H1 (cell line): Measurements from ENCODE around the gene MINAR1. TPM values are rescaled to one million over a fixed set of nuclear protein-coding genes. Genes with fewer than 3 reads are reported as not detected.
A peak's percentile ranks its signal among the peaks of the same experiment; 100 is the strongest.

Experiments
- CTCF ChIA-PET: fragments of 300-600 bp; sonication (Branson Sonifier 250); formaldehyde crosslinking; loops from one replicate; lab custom pipeline; 2021; ENCODE audit not compliant: partially characterized antibody; lab: Charles Lee
- POLR2A ChIA-PET: fragments of 300-600 bp; sonication (Branson Sonifier 250); formaldehyde crosslinking; loops from one replicate; lab custom pipeline; 2021; ENCODE audit warnings: inconsistent platforms; ENCODE audit not compliant: partially characterized antibody; lab: Charles Lee
- DNase-seq, 2 experiments: peaks; one replicate each; pipeline versions ENCODE4 v3.0.0 to v3.0.0-alpha.2; 2010 to 2022; ENCODE audit warnings: low spot score in 2 of 2, low read depth in 1 of 2, mixed read lengths in 1 of 2
- FAIRE-seq: peaks from 2 replicates; lab custom pipeline; 2011; peaks lifted over from hg19 to GRCh38; lab: Jason Lieb, UNC
- H2AFZ ChIP-seq: 2 replicates; pipeline ENCODE4 v1.8.1; 2012; ENCODE audit warnings: low read length, inconsistent platforms
- H2AK5ac ChIP-seq: 2 replicates; pipeline ENCODE4 v1.6.1; 2013; ENCODE audit warnings: low read depth, low read length
- H2BK120ac ChIP-seq: replicated peaks from 2 replicates; pipeline ENCODE3; 2013; ENCODE audit warnings: low read depth, low read length, inconsistent platforms
- H2BK12ac ChIP-seq: 2 replicates; pipeline ENCODE4 v1.6.1; 2013; ENCODE audit warnings: low read depth, low read length
- H2BK15ac ChIP-seq: 2 replicates; pipeline ENCODE4 v1.6.1; 2013; ENCODE audit warnings: low read length
- H2BK20ac ChIP-seq: 2 replicates; pipeline ENCODE4 v1.6.1; 2013; ENCODE audit warnings: low read length
- H2BK5ac ChIP-seq: 2 replicates; pipeline ENCODE4 v1.6.1; 2013; ENCODE audit warnings: low read depth, low read length
- H3K14ac ChIP-seq: 2 replicates; pipeline ENCODE4 v1.6.1; 2013; ENCODE audit warnings: inconsistent platforms; ENCODE audit not compliant: insufficient read length
- H3K18ac ChIP-seq: 2 replicates; pipeline ENCODE4 v1.6.1; 2013; ENCODE audit warnings: low read length; ENCODE audit errors: extremely low read depth
- H3K23ac ChIP-seq: 2 replicates; pipeline ENCODE4 v1.6.1; 2013; ENCODE audit warnings: inconsistent platforms; ENCODE audit not compliant: insufficient read length
- H3K23me2 ChIP-seq: 2 replicates; pipeline ENCODE4 v1.6.1; 2013; ENCODE audit warnings: low read depth, low read length
- H3K27ac ChIP-seq: 2 replicates; pipeline ENCODE4 v1.6.1; 2011; ENCODE audit warnings: low read depth, low read length, inconsistent platforms
- H3K27me3 ChIP-seq, 4 experiments: replicated peaks in 1 of 4; 1 replicate in 1 of 4; 2 replicates in 3 of 4; pipeline versions ENCODE4 v1.6.1 to v1.8.1; 2011 to 2013; ENCODE audit warnings: low read length in 3 of 4, mild to moderate bottlenecking in 3 of 4, inconsistent platforms in 2 of 4, mixed read lengths in 2 of 4, moderate library complexity in 1 of 4; ENCODE audit not compliant: control insufficient read depth in 3 of 4, insufficient read depth in 3 of 4; ENCODE audit errors: extremely low read depth in 1 of 4
- H3K36me3 ChIP-seq, 4 experiments: 2 replicates each; pipeline versions ENCODE4 v1.6.1 to v1.8.1; 2011 to 2013; ENCODE audit warnings: mild to moderate bottlenecking in 4 of 4, low read length in 3 of 4, moderate library complexity in 2 of 4, control low read depth in 1 of 4, inconsistent platforms in 1 of 4; ENCODE audit not compliant: insufficient read depth in 4 of 4, control insufficient read depth in 2 of 4
- H3K4ac ChIP-seq: replicated peaks from 2 replicates; pipeline ENCODE3; 2013; ENCODE audit warnings: low read length, low read depth, mixed read lengths, inconsistent platforms; ENCODE audit not compliant: insufficient read length
- H3K4me1 ChIP-seq, 4 experiments: replicated peaks in 1 of 4; 1 replicate in 1 of 4; 2 replicates in 3 of 4; pipeline versions ENCODE4 v1.6.1 to v1.8.1; 2011 to 2013; ENCODE audit warnings: low read length in 3 of 4, inconsistent platforms in 2 of 4, mixed read lengths in 1 of 4; ENCODE audit not compliant: insufficient read depth in 4 of 4, control insufficient read depth in 3 of 4
- H3K4me2 ChIP-seq, 2 experiments: 2 replicates each; pipeline versions ENCODE4 v1.6.1 to v1.8.1; 2011 to 2013; ENCODE audit warnings: low read depth in 2 of 2, low read length in 2 of 2, control low read depth in 1 of 2, inconsistent platforms in 1 of 2, mild to moderate bottlenecking in 1 of 2; ENCODE audit not compliant: insufficient read depth in 1 of 2
- H3K4me3 ChIP-seq, 4 experiments: fragments of 200-600, 300-600 bp in 1 of 4; sonication (generic), shearing (Covaris generic), sonication (Bioruptor Twin) in 1 of 4; 2 replicates each; pipeline versions ENCODE4 v1.5.1 to v1.8.1; 2011 to 2016; ENCODE audit warnings: low read length in 4 of 4, low read depth in 3 of 4, control low read depth in 2 of 4, inconsistent platforms in 2 of 4, mild to moderate bottlenecking in 2 of 4, mixed read lengths in 1 of 4, moderate library complexity in 1 of 4; ENCODE audit not compliant: insufficient read depth in 2 of 4; ENCODE audit errors: extremely low read depth in 1 of 4
- H3K56ac ChIP-seq: replicated peaks from 2 replicates; pipeline ENCODE3; 2013; ENCODE audit warnings: low read depth, mild to moderate bottlenecking, mixed read lengths, low read length, inconsistent platforms; ENCODE audit not compliant: insufficient read length
- H3K79me1 ChIP-seq: 2 replicates; pipeline ENCODE4 v1.6.1; 2013; ENCODE audit warnings: low read depth, low read length, control low read depth
- H3K79me2 ChIP-seq, 2 experiments: 2 replicates each; pipeline versions ENCODE4 v1.6.1 to v1.8.1; 2012 to 2013; ENCODE audit warnings: low read length in 2 of 2, mild to moderate bottlenecking in 2 of 2, inconsistent platforms in 1 of 2; ENCODE audit not compliant: insufficient read depth in 2 of 2, control insufficient read depth in 1 of 2
- H3K9ac ChIP-seq, 4 experiments: replicated peaks in 1 of 4; 1 replicate in 1 of 4; 2 replicates in 3 of 4; pipeline versions ENCODE4 v1.6.1 to v1.8.1; 2011 to 2013; ENCODE audit warnings: low read depth in 3 of 4, low read length in 3 of 4, control low read depth in 2 of 4, mild to moderate bottlenecking in 2 of 4, moderate library complexity in 2 of 4, inconsistent platforms in 1 of 4; ENCODE audit errors: extremely low read depth in 1 of 4
- H3K9me3 ChIP-seq, 2 experiments: 2 replicates each; pipeline versions ENCODE4 v1.6.1 to v1.8.1; 2012 to 2013; ENCODE audit warnings: mild to moderate bottlenecking in 2 of 2, moderate library complexity in 2 of 2, control low read depth in 1 of 2, inconsistent platforms in 1 of 2, low read depth in 1 of 2, low read length in 1 of 2, mixed read lengths in 1 of 2; ENCODE audit not compliant: insufficient read depth in 2 of 2
- H4K20me1 ChIP-seq, 2 experiments: replicated peaks in 1 of 2; 2 replicates each; pipeline versions ENCODE3 to v1.8.1; 2011 to 2013; ENCODE audit warnings: inconsistent platforms in 2 of 2, low read length in 2 of 2, mild to moderate bottlenecking in 1 of 2; ENCODE audit not compliant: insufficient read depth in 2 of 2, control insufficient read depth in 1 of 2
- H4K5ac ChIP-seq: 2 replicates; pipeline ENCODE4 v1.6.1; 2013; ENCODE audit warnings: low read length, low read depth, mixed read lengths, inconsistent platforms; ENCODE audit not compliant: insufficient read length
- H4K8ac ChIP-seq: 2 replicates; pipeline ENCODE4 v1.8.0; 2013; ENCODE audit warnings: mild to moderate bottlenecking, moderate library complexity, low read length, inconsistent platforms; ENCODE audit not compliant: insufficient read depth; ENCODE audit errors: extremely low read depth
- H4K91ac ChIP-seq: replicated peaks from 2 replicates; pipeline ENCODE3; 2013; ENCODE audit warnings: low read length, mixed read lengths, inconsistent platforms; ENCODE audit not compliant: insufficient read length
- RFX5 ChIP-seq: IDR thresholded peaks from 2 replicates; pipeline ENCODE4 v1.6.1; 2011; ENCODE audit warnings: low read depth, low read length, improper control_type of control experiment, borderline replicate concordance
- WGBS, 2 experiments: shearing (Covaris generic) in 1 of 2; methylation state at CpG; one replicate each; pipeline versions ENCODE4 v1.1.6 to v1.1.7; 2013 to 2015; ENCODE audit warnings: low lambda C conversion rate in 2 of 2, mixed read lengths in 2 of 2, inconsistent platforms in 1 of 2, low coverage in 1 of 2, missing lambda C conversion rate in 1 of 2; ENCODE audit not compliant: insufficient replicate concordance in 2 of 2, insufficient coverage in 1 of 2, insufficient read length in 1 of 2; ENCODE audit errors: extremely low coverage in 1 of 2, missing lambda C conversion rate in 1 of 2; 5-methylcytosine and 5-hydroxymethylcytosine counted together
- polyA plus RNA-seq, 7 experiments: library from polyadenylated mRNA; depleted of rRNA in 3 of 7; stranded (reverse) in 5 of 7; unstranded in 2 of 7; fragments of >200 nt in 5 of 7; fragments of 200-250 nt in 2 of 7; gene quantifications; 1 replicate in 5 of 7; 2 replicates in 1 of 7; 4 replicates in 1 of 7; pipeline versions ENCODE4 v1.2.1 to v1.2.3, GENCODE V29; 2011 to 2013; ENCODE audit warnings: missing spikeins in 2 of 7, mixed read lengths in 2 of 7
- total RNA-seq: library from RNA; stranded (reverse); fragmentation: NEBNext Ultra II Directional; extraction: Animal tissue kit (Norgen Biotek cat#: 25700); gene quantifications from 2 replicates; pipeline ENCODE4 v1.2.1, GENCODE V29; 2021

The MINAR1 gene
- total and polyA plus RNA-seq, 2 of the 8 experiments (the other 6 are each of a cell fraction or from before 2014, with no cell fraction given), result 0.17 to 0.67 TPM

DNA sequence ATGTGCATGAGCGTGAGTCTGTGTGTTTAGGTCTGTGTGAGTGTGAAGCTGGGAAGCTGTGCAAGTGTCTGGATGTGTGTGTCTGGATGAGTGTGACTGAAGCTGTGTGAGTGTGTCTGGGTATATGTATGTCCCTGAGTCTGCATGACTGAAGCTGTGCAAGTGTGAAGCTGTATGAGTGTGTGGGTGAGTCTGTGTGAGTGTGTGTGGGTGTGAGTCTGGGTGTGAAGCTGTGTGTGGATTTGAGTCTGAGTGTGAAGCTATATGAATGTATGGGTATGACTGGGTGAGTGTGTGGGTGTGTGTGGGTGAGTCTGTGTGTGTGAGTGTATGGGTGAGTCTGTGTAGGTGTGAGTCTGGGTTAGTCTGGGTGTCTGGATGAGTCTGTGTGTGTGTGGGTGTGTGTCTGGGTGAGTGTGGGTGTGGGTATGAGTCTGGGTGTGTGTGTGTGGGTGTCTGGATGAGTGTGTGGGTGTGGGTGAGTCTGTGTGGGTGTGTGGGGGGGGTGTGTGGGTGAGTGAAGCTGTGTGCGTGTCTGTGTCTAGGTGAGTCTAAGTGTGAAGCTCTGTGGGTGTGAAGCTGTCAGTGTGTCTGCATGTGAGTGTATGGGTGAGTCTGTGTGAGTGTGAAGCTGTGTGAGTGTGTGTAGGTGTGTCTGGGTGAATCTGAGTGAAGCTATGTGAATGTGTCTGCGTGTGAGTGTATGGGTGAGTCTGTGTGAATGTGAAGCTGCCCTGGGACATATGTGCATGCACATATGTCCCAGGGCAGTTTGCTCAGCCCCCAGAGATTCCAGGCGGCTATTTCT, 20.3 kb downstream of the MINAR1 start:
- no peak overlapping the region for H2AFZ ChIP-seq
- no peak overlapping the region for H3K4me2 ChIP-seq

More for the DNA sequence above, 20.3 kb downstream of the MINAR1 start:
- peaks cover 0 to 10% (median 6%) of the 10 kb centered on the region in 4 experiments; a peak in 5 of 7 replicates for H3K4me1 ChIP-seq
- H3K9me3 ChIP-seq, result no peaks in the 10 kb centered on the region
- no peaks in the 10 kb centered on the region; a peak in 1 of 8 replicates for H3K36me3 ChIP-seq
- H4K91ac ChIP-seq, result peak overlapping the region; percentile 86
- no peak overlapping the region for H3K14ac ChIP-seq
- H3K18ac ChIP-seq, result peak overlapping the region; percentile 34; the same call in 1 of the 2 replicates
- no peak overlapping the region for H3K23ac ChIP-seq
- no peak overlapping the region for H3K27ac ChIP-seq
- H3K4ac ChIP-seq, result peak overlapping the region; percentile 44
- POLR2A ChIA-PET, result no interaction called here
- no peak for FAIRE-seq
- no peak overlapping the region for H2BK120ac ChIP-seq
- peak overlapping the region; percentile 91 for H2AK5ac ChIP-seq
- no peak for DNase-seq
- peak overlapping the region; percentile 91; the same call in 1 of the 2 replicates for H2BK20ac ChIP-seq
- peak overlapping the region; percentile 23 for H3K56ac ChIP-seq
- peaks cover 0 to 7% of the 10 kb centered on the region in 2 experiments for H4K20me1 ChIP-seq
- H3K23me2 ChIP-seq, result peaks cover 9% of the 10 kb centered on the region; the same call in 1 of the 2 replicates
- peak overlapping the region; percentile 66 for H4K8ac ChIP-seq
- no peak for TF ChIP-seq RFX5
- TF ChIP-seq, all 59 proteins: peak for 0
- H2BK15ac ChIP-seq, result peak overlapping the region; percentile 50
- CTCF ChIA-PET, result interaction anchor here (0.5 to 9.4 kb wide), 16 partner anchors 8 to 611 kb away, joined by 3 to 129 read pairs (median 6); partner anchors contain the start of gene MINAR1
- no peaks in the 10 kb centered on the region; a peak in 1 of 7 replicates for H3K27me3 ChIP-seq
- H2BK12ac ChIP-seq, result peak overlapping the region; percentile 95
- H4K5ac ChIP-seq, result no peak overlapping the region
- peak overlapping the region; percentile 73 for H2BK5ac ChIP-seq
- no peak overlapping the region for H3K4me3 ChIP-seq
- 0 out of 7 replicates have a peak overlapping the region, but pooled peaks of 1 of the 4 experiments have one; percentile 44 for H3K9ac ChIP-seq
- H3K79me1 ChIP-seq, result no peaks in the 10 kb centered on the region
- WGBS, 2 experiments, result 89% methylated on average over 4 of the region's 4 CpGs; no CpG with 5 or more reads in 1 of the 2 experiments
- H3K79me2 ChIP-seq, result no peaks in the 10 kb centered on the region
